SJSA1 (cell line): Measurements from ENCODE around the gene PCID2. TPM values are rescaled to one million over a fixed set of nuclear protein-coding genes. Genes with fewer than 3 reads are reported as not detected.

ENCODE experiments used
- DNase-seq, 2 experiments: peaks; one replicate each; pipeline ENCODE4 v3.0.0-alpha.2; 2015 to 2020; ENCODE audit warnings: low spot score in 2 of 2, low read depth in 1 of 2
- H3K27ac ChIP-seq: fragments of 250-450 bp; sonication (Bioruptor Pico); 2 replicates; pipeline ENCODE4 v1.5.1; 2020; ENCODE audit warnings: mild to moderate bottlenecking, moderate library complexity
- H3K27me3 ChIP-seq: fragments of 250-450 bp; sonication (Bioruptor Pico); replicated peaks from 2 replicates; pipeline ENCODE4 v1.5.1; 2020; ENCODE audit warnings: mild to moderate bottlenecking, moderate library complexity
- H3K36me3 ChIP-seq: fragments of 250-450 bp; sonication (Bioruptor Pico); 2 replicates; pipeline ENCODE4 v1.5.1; 2020; ENCODE audit warnings: mild to moderate bottlenecking
- H3K4me1 ChIP-seq: fragments of 250-450 bp; sonication (Bioruptor Pico); replicated peaks from 2 replicates; pipeline ENCODE4 v1.6.1; 2021; ENCODE audit warnings: mild to moderate bottlenecking
- H3K4me3 ChIP-seq: fragments of 250-450 bp; sonication (Bioruptor Pico); 2 replicates; pipeline ENCODE4 v1.5.1; 2020; ENCODE audit warnings: mild to moderate bottlenecking
- H3K9me3 ChIP-seq: fragments of 250-450 bp; sonication (Bioruptor Pico); replicated peaks from 2 replicates; pipeline ENCODE4 v1.5.1; 2020; ENCODE audit warnings: mild to moderate bottlenecking
- total RNA-seq: library from RNA; depleted of rRNA; stranded (reverse); fragments of >200 nt; shearing (Covaris generic); gene quantifications from 2 replicates; pipeline ENCODE4 v1.2.3, GENCODE V29; 2014

PCID2 gene
- total RNA-seq, 1 experiment from 2014 or later: 126 TPM

GRCh38 chr13:113160983-113161382 lies 47.5 kb downstream of the PCID2 start:
- no peak for DNase-seq
- H3K9me3 ChIP-seq: no peaks in the 10 kb centered on the region

GRCh38 chr13:113159701-113160100 lies 48.8 kb downstream of the PCID2 start:
- no peak for DNase-seq
- Histone ChIP-seq H3K4me1 (peaks cover 1% of the 10 kb centered on the region), H3K27ac (no peak overlapping the region), H3K27me3 (no peaks in the 10 kb centered on the region), H3K4me3 (no peak overlapping the region), H3K9me3 (no peaks in the 10 kb centered on the region), H3K36me3 (no peaks in the 10 kb centered on the region)

More at GRCh38 chr13:113160983-113161382, 47.5 kb downstream of the PCID2 start:
- Histone ChIP-seq H3K27me3 (no peaks in the 10 kb centered on the region), H3K27ac (no peak overlapping the region), H3K4me3 (no peak overlapping the region), H3K36me3 (no peaks in the 10 kb centered on the region), H3K4me1 (peaks cover 14% of the 10 kb centered on the region)

GRCh38 chr13:113158946-113159345 lies 49.5 kb downstream of the PCID2 start:
- Histone ChIP-seq H3K27me3 (no peaks in the 10 kb centered on the region), H3K4me1 (peaks cover 5% of the 10 kb centered on the region), H3K9me3 (no peaks in the 10 kb centered on the region), H3K27ac (no peak overlapping the region), H3K4me3 (no peak overlapping the region), H3K36me3 (no peaks in the 10 kb centered on the region)
- no peak for DNase-seq

- no peak within 1 kb of the TSS for H3K27ac ChIP-seq
- no peaks in the 10 kb centered on the region for H3K27me3 ChIP-seq
- H3K4me1 ChIP-seq: peaks cover 11% of the 10 kb centered on the region
- no peak within 1 kb of the TSS for H3K4me3 ChIP-seq
- H3K9me3 ChIP-seq: no peaks in the 10 kb centered on the region
- H3K36me3 ChIP-seq: no peaks in the 10 kb centered on the region
- no peak for DNase-seq
These were observed 50.3 kb downstream of the PCID2 start, which contains the start of gene PROZ for GRCh38 chr13:113157929-113158747. PROZ (plus strand) TSS chr13:113158648; CDS start chr13:113158661, 13 bp downstream.

GRCh38 chr13:113157206-113157928 lies 51.1 kb downstream of the PCID2 start:
- Histone ChIP-seq H3K36me3 (no peaks in the 10 kb centered on the region), H3K27me3 (no peaks in the 10 kb centered on the region), H3K4me3 (no peak overlapping the region), H3K27ac (no peak overlapping the region), H3K9me3 (no peaks in the 10 kb centered on the region), H3K4me1 (peaks cover 16% of the 10 kb centered on the region)
- peak in 1 of 2 experiments; percentile 23 for DNase-seq

GRCh38 chr13:113155982-113156655 lies 52.4 kb downstream of the PCID2 start:
- Histone ChIP-seq H3K4me1 (peaks cover 20% of the 10 kb centered on the region), H3K9me3 (no peaks in the 10 kb centered on the region), H3K4me3 (no peak overlapping the region), H3K36me3 (no peaks in the 10 kb centered on the region), H3K27ac (no peak overlapping the region), H3K27me3 (no peaks in the 10 kb centered on the region)
- DNase-seq: peak in 1 of 2 experiments; percentile 11

GRCh38 chr13:113155201-113155600 lies 53.3 kb downstream of the PCID2 start:
- no peak for DNase-seq
- Histone ChIP-seq H3K27ac (no peak overlapping the region), H3K4me3 (no peak overlapping the region), H3K4me1 (peaks cover 20% of the 10 kb centered on the region), H3K9me3 (no peaks in the 10 kb centered on the region), H3K27me3 (no peaks in the 10 kb centered on the region), H3K36me3 (no peaks in the 10 kb centered on the region)

- Histone ChIP-seq H3K27me3 (no peaks in the 10 kb centered on the region), H3K27ac (no peak overlapping the region), H3K9me3 (no peaks in the 10 kb centered on the region), H3K4me1 (peaks cover 20% of the 10 kb centered on the region), H3K4me3 (peak overlapping the region; percentile 22; the same call in 1 of the 2 replicates), H3K36me3 (no peaks in the 10 kb centered on the region)
- DNase-seq: peak in 1 of 2 experiments; percentile 50
These were observed 54.4 kb downstream of the PCID2 start for GRCh38 chr13:113153810-113154748.

GRCh38 chr13:113152984-113153809 lies 55.3 kb downstream of the PCID2 start:
- Histone ChIP-seq H3K27ac (no peak overlapping the region), H3K4me1 (peaks cover 20% of the 10 kb centered on the region), H3K36me3 (no peaks in the 10 kb centered on the region), H3K9me3 (no peaks in the 10 kb centered on the region), H3K4me3 (peak overlapping the region; percentile 22; the same call in 1 of the 2 replicates), H3K27me3 (no peaks in the 10 kb centered on the region)
- DNase-seq: no peak

- H3K27me3 ChIP-seq: no peaks in the 10 kb centered on the region
- no peak overlapping the region for H3K27ac ChIP-seq
- H3K4me3 ChIP-seq: no peak overlapping the region
- H3K4me1 ChIP-seq: peaks cover 20% of the 10 kb centered on the region
- no peak for DNase-seq
- no peaks in the 10 kb centered on the region for H3K36me3 ChIP-seq
- no peaks in the 10 kb centered on the region for H3K9me3 ChIP-seq
These were observed 55.8 kb downstream of the PCID2 start for GRCh38 chr13:113152691-113152983.

- Histone ChIP-seq H3K4me1 (peaks cover 20% of the 10 kb centered on the region), H3K4me3 (no peak overlapping the region), H3K27ac (no peak overlapping the region), H3K9me3 (no peaks in the 10 kb centered on the region), H3K27me3 (no peaks in the 10 kb centered on the region), H3K36me3 (no peaks in the 10 kb centered on the region)
- DNase-seq: no peak
These were observed 56.5 kb downstream of the PCID2 start for GRCh38 chr13:113151745-113152690.
